HepG2 (cell line): Measurements from ENCODE around the gene PPP4R4. TPM values are rescaled to one million over a fixed set of nuclear protein-coding genes. Genes with fewer than 3 reads are reported as not detected.

Experiments
- KDM5B ChIP-seq: sonication (generic); formaldehyde crosslinking; IDR thresholded peaks from 2 replicates; pipeline ENCODE4 v1.4.0; 2020; ENCODE audit warnings: missing genetic modification reagents, mild to moderate bottlenecking, borderline replicate concordance
- MEIS1 ChIP-seq: sonication (generic); formaldehyde crosslinking; IDR thresholded peaks from 2 replicates; pipeline ENCODE4 v1.9.0; 2021; ENCODE audit warnings: mild to moderate bottlenecking, missing genetic modification reagents, moderate library complexity, borderline replicate concordance
- PLSCR1 ChIP-seq: sonication (generic); formaldehyde crosslinking; IDR thresholded peaks from 2 replicates; pipeline ENCODE4 v1.5.0; 2020; ENCODE audit warnings: missing genetic modification reagents, mild to moderate bottlenecking, borderline replicate concordance
- RERE ChIP-seq: IDR thresholded peaks from 2 replicates; pipeline ENCODE4 v1.6.1; 2016; ENCODE audit warnings: low read depth, missing genetic modification reagents, missing compliant biosample characterization
- REST ChIP-seq, 2 experiments: IDR thresholded peaks; 2 replicates each; pipeline ENCODE4 v1.6.1; 2011 to 2012; ENCODE audit warnings: low read length in 2 of 2, borderline replicate concordance in 1 of 2, low read depth in 1 of 2, mild to moderate bottlenecking in 1 of 2, moderate library complexity in 1 of 2
- SMAD3 ChIP-seq: sonication (generic); formaldehyde crosslinking; IDR thresholded peaks from 2 replicates; pipeline ENCODE4 v1.4.0; 2020; ENCODE audit warnings: missing genetic modification reagents
- SRSF9 ChIP-seq: fragments of 200-400 bp; formaldehyde crosslinking; IDR thresholded peaks from 2 replicates; pipeline ENCODE4 v1.6.1; 2018; ENCODE audit warnings: borderline replicate concordance, mild to moderate bottlenecking, low read depth, low read length; ENCODE audit not compliant: insufficient read depth, poor library complexity, severe bottlenecking
- ZBED4 ChIP-seq: sonication (generic); formaldehyde crosslinking; IDR thresholded peaks from 2 replicates; pipeline ENCODE4 v1.4.0; 2020; ENCODE audit warnings: missing genetic modification reagents, borderline replicate concordance
- ZNF512 ChIP-seq: sonication (generic); formaldehyde crosslinking; IDR thresholded peaks from 2 replicates; pipeline ENCODE4 v1.4.0; 2020; ENCODE audit warnings: mild to moderate bottlenecking, missing genetic modification reagents
- ZSCAN31 ChIP-seq: sonication (generic); formaldehyde crosslinking; IDR thresholded peaks from 2 replicates; pipeline ENCODE4 v1.5.0; 2020; ENCODE audit warnings: low read depth, mild to moderate bottlenecking, missing genetic modification reagents
- polyA plus RNA-seq, 8 experiments: library from polyadenylated mRNA; depleted of rRNA in 3 of 8; stranded (reverse) in 7 of 8; unstranded in 1 of 8; fragments of >200 nt; fragmentation: Illumina TruSeq in 4 of 8; extraction: Trizol in 4 of 8; gene quantifications; 2 replicates each; pipeline versions ENCODE4 v1.2.1 to v1.2.3, GENCODE V29; 2011 to 2016; ENCODE audit warnings: low read depth in 4 of 8, missing spikeins in 1 of 8, mixed read lengths in 1 of 8; ENCODE audit not compliant: insufficient read depth in 1 of 8
- total RNA-seq, 5 experiments: library from RNA; depleted of rRNA; stranded (reverse); fragments of >200 nt; fragmentation: Illumina TruSeq; extraction: Trizol; gene quantifications; 2 replicates each; pipeline ENCODE4 v1.2.3, GENCODE V29; 2016; ENCODE audit warnings: low read depth in 1 of 5

Gene PPP4R4
- total and polyA plus RNA-seq, 2 of the 13 experiments (the other 11 are each of a cell fraction or from before 2014, with no cell fraction given): 9.5 to 19.8 TPM

- no peak for TF ChIP-seq RERE (CRISPR knock-in tag)
- TF ChIP-seq MEIS1: 0 out of 2 replicates have a peak, but pooled peaks have one; percentile 66
- TF ChIP-seq SRSF9: no peak
- peak; percentile 77; the same call in 1 of the 2 replicates for TF ChIP-seq KDM5B (CRISPR knock-in tag)
- TF ChIP-seq ZNF512 (CRISPR knock-in tag): no peak
- no peak for TF ChIP-seq SMAD3 (CRISPR knock-in tag)
- no peak; the same call in 1 of the 2 replicates for TF ChIP-seq ZBED4 (CRISPR knock-in tag)
- no peak for TF ChIP-seq ZSCAN31
- TF ChIP-seq REST (IDR thresholded peaks at IDR 0.05; ENCODE audit: borderline replicate concordance in 1 of 2, low read depth in 1 of 2, low read length in 2 of 2): no peak
- TF ChIP-seq PLSCR1 (CRISPR knock-in tag): no peak
Observed at GRCh38 chr14:94322648-94323570, 148.8 kb downstream of the PPP4R4 start, which contains the start of gene SERPINA6 (continued).
